ENCODE results near the gene THOP1.
A peak's percentile ranks its signal among the peaks of the same experiment; 100 is the strongest.
"Not testable (repeated sequence)": the region's sequence is repeated elsewhere in the genome, so short reads cannot be mapped to it uniquely, and the experiment has no call there.

Gene THOP1

GRCh38 chr19:2779121-2779740, 6.1 kb upstream of the THOP1 start:
- DNase-seq = peak in 48 of 56 donors; percentile 5 to 75 (median 56)

GRCh38 chr19:2780284-2780683, 5.0 kb upstream of the THOP1 start:
- no peak for DNase-seq

GRCh38 chr19:2782329-2782935, 2.9 kb upstream of the THOP1 start:
- DNase-seq = no peak

GRCh38 chr19:2782936-2783780, 2.1 kb upstream of the THOP1 start, which contains the start of gene SGTA:
Gene SGTA, minus strand, starts transcription at chr19:2783273. Its CDS starts 14,205 bp downstream, at chr19:2769068.
- DNase-seq = peak; percentile 78 to 99 (median 98)

- DNase-seq = no peak
These were observed 1.5 kb upstream of the THOP1 start for GRCh38 chr19:2783781-2784145.

GRCh38 chr19:2787115-2787514, 1.8 kb downstream of the THOP1 start:
- DNase-seq = no peak

GRCh38 chr19:2788237-2788636, 2.9 kb downstream of the THOP1 start:
- DNase-seq = no peak

- no peak for DNase-seq
These were observed 4.9 kb downstream of the THOP1 start for GRCh38 chr19:2790194-2790556.

GRCh38 chr19:2790557-2791271, 5.4 kb downstream of the THOP1 start:
- no peak for DNase-seq

GRCh38 chr19:2791440-2791839, 6.1 kb downstream of the THOP1 start:
- DNase-seq = no peak

- no peak for DNase-seq
These were observed 6.6 kb downstream of the THOP1 start for GRCh38 chr19:2791876-2792275.

GRCh38 chr19:2792666-2793065, 7.4 kb downstream of the THOP1 start:
- DNase-seq = not testable (repeated sequence)

GRCh38 chr19:2793126-2793525, 7.8 kb downstream of the THOP1 start:
- no peak for DNase-seq

GRCh38 chr19:2793577-2793976, 8.3 kb downstream of the THOP1 start:
- DNase-seq = no peak

GRCh38 chr19:2795827-2796658, 10.7 kb downstream of the THOP1 start:
- no peak for DNase-seq

- DNase-seq = no peak
These were observed 11.5 kb downstream of the THOP1 start for GRCh38 chr19:2796659-2797266.

GRCh38 chr19:2797280-2797679, 12.0 kb downstream of the THOP1 start:
- DNase-seq = no peak

GRCh38 chr19:2798158-2798685, 12.9 kb downstream of the THOP1 start:
- no peak for DNase-seq

- peak in 1 of 56 donors; percentile 36 for DNase-seq
These were observed 13.4 kb downstream of the THOP1 start for GRCh38 chr19:2798733-2799132.
